GM23248 (cell line): ENCODE data around the gene CCDC192.

Experiments used
- EZH2 ChIP-seq: fragments of 200-600 bp; sonication (generic); IDR thresholded peaks from 2 replicates; pipeline ENCODE4 v1.6.1; 2018; ENCODE audit warnings: antibody characterized with exemption, mild to moderate bottlenecking; ENCODE audit not compliant: insufficient read depth, poor library complexity, severe bottlenecking
- EZH2phosphoT487 ChIP-seq: fragments of 200-600 bp; sonication (generic); IDR thresholded peaks from 2 replicates; pipeline ENCODE4 v1.6.1; 2018; ENCODE audit warnings: antibody characterized with exemption, moderate library complexity, mild to moderate bottlenecking, low read depth; ENCODE audit not compliant: insufficient read depth

DNA sequence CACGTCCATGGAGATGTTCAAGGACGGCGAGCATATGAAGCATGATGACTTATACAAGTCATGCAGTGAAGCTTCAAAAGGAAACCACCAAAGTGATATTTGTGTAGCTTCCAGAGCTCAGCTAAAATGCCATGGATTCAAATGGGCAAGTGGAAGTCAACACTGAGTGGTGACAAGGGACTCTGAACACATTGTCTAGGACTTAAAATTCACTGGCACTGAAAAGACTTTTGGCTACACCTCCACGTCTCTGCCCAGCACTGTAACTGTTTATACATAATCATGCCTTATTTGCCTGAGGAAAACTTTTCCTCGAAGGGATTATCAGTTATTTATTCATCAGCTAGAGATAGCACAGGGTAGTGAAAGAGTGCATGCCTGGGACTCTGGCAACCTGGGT lies 39.1 kb upstream of the CCDC192 start:
- TF ChIP-seq EZH2 (no peak), EZH2phosphoT487 (no peak)
